HG03280 (cell line): ENCODE measurements around the gene KIAA2012.

Source experiments
- ATAC-seq: cut with Tn5 transposase; IDR thresholded peaks from one replicate; pipeline ENCODE4 v1.9.1; 2021; ENCODE audit warnings: mild to moderate bottlenecking, moderate library complexity; ENCODE audit not compliant: unreplicated experiment

The KIAA2012 gene

DNA sequence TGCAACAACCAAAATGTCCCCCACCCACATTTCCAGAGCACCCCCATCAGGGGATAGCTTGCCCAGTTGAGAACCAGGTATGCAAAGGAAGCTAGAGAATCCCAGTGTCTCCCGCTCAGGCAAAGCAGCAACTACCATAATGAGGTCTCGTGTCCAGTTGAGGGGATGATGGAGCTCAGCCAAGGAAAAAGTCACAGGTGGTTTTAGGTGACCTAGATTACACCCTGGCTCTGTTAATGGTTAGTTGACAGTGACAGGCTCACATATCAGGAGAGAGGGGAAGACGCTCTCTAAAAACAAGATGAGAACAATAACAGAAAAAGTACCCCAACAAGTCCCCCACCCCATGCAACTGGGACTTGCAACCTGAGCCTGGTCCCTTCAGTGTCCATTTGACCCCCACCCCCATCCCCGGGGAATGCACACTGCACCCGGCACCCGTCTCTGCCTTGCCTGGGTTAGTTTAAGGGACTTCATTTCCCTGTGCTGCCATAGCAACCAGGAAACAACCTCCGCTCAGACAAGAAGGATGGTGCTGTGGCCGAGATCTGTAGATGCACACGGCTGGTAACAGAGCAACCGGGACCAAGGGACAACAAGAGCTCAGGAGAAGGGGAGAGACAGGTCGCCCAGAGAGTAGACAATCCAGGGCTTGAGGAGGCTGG is at the start of gene KIAA2012:
TSS of gene KIAA2012 (plus strand) at position 519 of the 665 bp plus-strand sequence. CDS start 373 bp downstream, outside the sequence.
- ATAC-seq, result no peak

GRCh38 chr2:202023904-202024266 is 49.2 kb upstream of the KIAA2012 start:
- no peak for ATAC-seq

- no peak for ATAC-seq
Observed at GRCh38 chr2:202024871-202025270, 48.2 kb upstream of the KIAA2012 start.

DNA sequence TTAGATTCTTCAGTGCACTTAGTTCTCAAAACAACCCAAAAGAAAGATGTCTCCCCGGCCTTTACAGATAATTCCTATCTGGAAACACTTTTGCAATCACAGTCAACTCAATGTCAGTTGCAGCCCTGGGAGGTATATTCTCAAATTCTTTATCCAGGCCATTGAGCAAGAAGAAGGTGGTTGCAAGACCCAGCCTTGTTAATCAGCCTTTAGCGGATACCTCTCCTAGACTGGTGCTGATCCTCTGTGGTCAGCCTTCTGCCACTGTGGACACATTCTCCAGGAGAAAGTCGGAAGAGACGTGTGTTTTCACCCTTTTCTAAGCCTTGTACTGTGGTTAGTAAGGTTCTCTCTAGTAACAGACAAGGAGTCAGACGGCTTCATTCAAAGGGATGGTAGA is 47.2 kb upstream of the KIAA2012 start:
- ATAC-seq, result no peak

DNA sequence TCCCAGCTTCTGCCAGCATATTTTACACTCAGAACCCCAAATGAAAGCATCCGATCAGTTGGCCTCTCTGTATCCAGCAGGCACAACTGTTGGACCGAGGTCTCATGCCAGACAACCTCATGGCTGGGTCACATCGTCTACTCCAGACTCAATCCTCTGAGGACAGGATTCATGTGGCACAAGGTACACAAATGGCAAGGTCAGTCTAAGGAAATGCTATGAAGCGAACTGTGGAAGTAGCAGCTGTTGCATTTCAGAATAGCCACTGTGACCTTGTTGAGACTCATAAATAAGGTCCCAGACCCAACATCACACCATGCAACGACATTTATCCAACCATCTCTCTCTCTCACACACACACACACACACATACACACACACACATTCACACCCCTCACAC is 46.5 kb upstream of the KIAA2012 start:
- ATAC-seq, result no peak

- no peak for ATAC-seq
Observed at GRCh38 chr2:202030691-202031090, 42.4 kb upstream of the KIAA2012 start.

GRCh38 chr2:202031246-202031951 is 41.7 kb upstream of the KIAA2012 start:
- no peak for ATAC-seq

DNA sequence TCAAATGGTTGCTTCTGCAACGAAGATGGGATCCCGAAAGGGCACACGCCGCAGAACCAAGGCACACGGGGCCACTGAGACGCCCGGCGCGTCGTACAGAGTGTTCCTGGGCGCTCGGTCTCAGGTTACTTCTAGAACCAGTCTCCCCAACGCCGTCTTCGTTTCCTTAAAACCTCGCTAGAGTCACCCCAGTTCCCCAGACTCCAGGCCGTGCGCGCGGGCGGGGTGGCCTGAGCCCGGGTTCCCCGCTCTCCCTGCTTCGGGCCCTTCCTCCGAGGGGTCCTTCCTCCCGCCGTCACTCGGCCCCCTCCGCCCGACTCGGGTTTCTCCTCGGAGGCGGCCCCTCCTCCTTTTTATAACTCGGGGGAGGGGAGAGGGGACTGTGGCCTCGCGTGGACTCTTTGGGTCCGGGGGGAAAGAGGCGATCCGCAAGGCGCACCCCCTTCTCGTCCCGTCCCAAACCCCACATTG is 40.2 kb upstream of the KIAA2012 start:
- ATAC-seq, result peak; percentile 7

DNA sequence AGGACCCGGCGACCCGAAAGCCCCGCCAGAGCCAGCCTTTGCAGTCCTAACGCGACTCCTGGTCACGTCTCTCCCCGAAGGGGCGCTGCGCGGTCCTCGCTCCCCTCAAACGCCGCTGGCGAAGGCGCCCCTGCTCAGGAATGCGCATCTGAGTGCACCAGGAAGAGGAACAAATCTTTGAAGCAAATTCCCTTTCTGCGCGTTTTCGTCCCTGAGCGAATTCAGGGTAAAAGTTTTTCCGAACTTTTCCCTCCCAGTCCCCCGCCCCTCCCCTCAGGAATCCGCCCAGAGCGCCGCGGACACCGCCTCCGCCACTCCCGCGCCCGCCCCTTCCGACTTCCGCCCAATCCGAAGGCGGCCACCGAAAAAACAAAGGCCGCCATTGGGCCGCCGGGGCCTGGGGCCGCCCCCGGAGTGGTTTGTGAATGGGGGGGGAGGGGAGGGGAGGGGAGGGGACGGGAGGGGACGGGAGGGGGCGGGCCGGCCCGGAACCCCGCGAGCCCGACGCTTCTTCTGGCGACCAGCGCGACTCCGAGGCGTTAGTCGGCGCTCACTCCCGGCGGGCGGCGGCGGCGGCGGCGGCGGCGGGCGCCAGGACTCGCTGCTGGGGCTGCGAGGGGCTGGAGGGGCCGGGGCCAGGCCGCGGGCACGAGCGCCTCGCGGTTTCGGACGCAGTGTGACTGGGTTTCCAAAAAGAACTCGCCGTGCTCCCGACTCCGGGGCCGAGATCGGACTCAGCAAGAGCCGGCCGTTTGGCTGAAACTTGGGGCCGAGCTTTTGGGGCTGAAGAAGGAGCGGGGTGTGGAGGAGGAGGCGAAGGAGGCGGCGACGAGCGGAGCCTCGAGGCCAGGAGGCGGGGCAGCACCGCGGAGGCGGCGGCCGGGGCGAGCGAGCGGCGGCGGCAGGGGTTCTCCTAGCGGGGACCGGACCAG is 39.5 kb upstream of the KIAA2012 start, which contains the start of gene FZD7:
TSS of gene FZD7 (plus strand) at position 539 of the 932 bp plus-strand sequence. CDS start 793 bp downstream, outside the sequence.
- ATAC-seq, result peak; percentile 81

DNA sequence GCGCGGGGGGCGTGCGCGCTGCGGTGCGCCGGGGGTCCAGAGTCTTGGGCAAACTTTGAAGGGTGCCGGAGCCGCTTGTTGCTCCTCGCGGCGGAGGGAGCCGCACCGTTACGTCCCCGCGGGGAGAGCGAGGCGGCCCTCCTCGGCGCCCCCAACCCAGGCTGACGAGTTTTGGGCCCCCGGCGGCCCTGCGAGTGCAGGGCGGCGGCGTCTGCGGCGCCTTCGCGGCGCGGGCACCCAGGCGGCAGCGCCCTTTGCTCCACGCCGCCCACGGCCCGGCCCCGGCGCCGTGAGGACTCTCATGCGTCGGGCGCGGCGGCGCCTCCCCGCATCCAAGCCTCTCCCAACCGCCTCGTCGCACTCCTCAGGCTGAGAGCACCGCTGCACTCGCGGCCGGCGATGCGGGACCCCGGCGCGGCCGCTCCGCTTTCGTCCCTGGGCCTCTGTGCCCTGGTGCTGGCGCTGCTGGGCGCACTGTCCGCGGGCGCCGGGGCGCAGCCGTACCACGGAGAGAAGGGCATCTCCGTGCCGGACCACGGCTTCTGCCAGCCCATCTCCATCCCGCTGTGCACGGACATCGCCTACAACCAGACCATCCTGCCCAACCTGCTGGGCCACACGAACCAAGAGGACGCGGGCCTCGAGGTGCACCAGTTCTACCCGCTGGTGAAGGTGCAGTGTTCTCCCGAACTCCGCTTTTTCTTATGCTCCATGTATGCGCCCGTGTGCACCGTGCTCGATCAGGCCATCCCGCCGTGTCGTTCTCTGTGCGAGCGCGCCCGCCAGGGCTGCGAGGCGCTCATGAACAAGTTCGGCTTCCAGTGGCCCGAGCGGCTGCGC is 38.6 kb upstream of the KIAA2012 start:
- ATAC-seq, result peak; percentile 6

GRCh38 chr2:202035089-202035940 is 37.7 kb upstream of the KIAA2012 start:
- no peak for ATAC-seq

GRCh38 chr2:202035941-202036372 is 37.1 kb upstream of the KIAA2012 start:
- no peak for ATAC-seq

DNA sequence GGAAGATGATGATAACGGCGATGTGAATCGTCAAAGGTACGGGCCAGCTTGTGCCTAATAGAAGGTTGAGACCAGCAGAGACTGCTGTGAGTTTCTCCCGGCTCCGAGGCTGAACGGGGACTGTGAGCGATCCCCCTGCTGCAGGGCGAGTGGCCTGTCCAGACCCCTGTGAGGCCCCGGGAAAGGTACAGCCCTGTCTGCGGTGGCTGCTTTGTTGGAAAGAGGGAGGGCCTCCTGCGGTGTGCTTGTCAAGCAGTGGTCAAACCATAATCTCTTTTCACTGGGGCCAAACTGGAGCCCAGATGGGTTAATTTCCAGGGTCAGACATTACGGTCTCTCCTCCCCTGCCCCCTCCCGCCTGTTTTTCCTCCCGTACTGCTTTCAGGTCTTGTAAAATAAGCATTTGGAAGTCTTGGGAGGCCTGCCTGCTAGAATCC is 36.4 kb upstream of the KIAA2012 start:
- no peak for ATAC-seq

DNA sequence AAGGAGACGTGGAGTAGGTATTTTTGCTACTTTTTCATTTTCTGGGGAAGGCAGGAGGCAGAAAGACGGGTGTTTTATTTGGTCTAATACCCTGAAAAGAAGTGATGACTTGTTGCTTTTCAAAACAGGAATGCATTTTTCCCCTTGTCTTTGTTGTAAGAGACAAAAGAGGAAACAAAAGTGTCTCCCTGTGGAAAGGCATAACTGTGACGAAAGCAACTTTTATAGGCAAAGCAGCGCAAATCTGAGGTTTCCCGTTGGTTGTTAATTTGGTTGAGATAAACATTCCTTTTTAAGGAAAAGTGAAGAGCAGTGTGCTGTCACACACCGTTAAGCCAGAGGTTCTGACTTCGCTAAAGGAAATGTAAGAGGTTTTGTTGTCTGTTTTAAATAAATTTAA is 36.0 kb upstream of the KIAA2012 start:
- ATAC-seq, result no peak

- ATAC-seq, result no peak
Observed at GRCh38 chr2:202038471-202039277, 34.4 kb upstream of the KIAA2012 start.

- no peak for ATAC-seq
Observed at GRCh38 chr2:202039278-202040078, 33.6 kb upstream of the KIAA2012 start.

DNA sequence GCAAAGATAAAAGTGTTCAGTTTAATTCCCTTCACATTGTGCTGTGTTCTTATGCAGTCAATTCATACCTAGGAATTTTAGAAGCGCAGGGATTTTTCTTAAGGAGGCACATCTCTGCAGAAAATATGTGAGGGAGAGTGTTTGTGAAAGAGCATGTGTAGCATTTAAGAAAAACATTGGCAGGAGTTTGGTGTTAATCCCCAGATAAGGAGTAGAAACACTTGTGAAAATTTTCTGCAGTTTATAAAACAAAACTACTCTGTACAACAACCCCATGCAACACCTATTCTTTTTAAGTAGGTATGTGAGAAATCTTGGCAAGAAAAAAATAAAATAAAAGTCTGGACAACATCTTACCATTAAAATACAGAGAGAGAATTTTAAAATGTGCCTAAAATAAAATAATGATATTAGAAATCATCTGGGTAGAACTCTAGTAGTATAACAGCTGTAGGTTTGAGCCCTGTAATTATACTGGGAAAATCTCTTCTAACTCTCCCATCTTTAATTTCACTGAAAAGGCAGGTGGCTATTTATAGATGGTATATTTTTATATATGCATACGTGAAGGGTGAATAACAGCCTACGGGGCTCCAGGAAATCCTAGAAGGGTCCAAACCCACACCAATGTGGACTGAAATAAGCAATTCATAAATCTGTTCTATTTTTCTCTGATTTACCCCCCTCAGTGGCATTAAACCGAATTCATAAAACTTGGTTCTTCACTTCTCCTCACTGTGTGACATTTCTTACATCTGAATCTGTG is 32.8 kb upstream of the KIAA2012 start:
- ATAC-seq, result no peak
